GM19043 (cell line): Measurements from ENCODE around the gene SLIT3.

Source experiments
- ATAC-seq: cut with Tn5 transposase; IDR thresholded peaks from one replicate; pipeline ENCODE4 v1.9.1; 2021; ENCODE audit warnings: low read depth; ENCODE audit not compliant: unreplicated experiment

The SLIT3 gene

DNA sequence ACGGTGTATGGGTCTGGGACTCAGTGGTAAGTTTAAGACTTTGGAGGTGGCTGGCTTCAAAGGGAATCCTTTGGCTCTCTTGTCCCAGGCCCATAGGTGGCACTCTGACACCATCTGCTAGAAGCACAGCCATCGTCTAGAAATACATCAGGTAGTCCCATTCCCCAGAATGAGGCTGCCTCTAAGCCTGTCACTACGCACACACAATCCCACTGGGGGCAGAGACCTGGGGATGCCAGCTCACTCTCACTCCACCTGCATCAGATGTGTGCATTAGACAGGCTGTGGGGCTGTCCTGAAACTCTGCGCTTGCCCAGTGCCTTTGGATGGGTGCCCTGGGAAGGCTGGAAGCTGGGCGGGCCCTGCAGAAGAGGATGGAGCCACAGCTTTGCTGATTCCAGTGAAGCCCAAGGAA, 594.3 kb downstream of the SLIT3 start:
- ATAC-seq, result no peak

DNA sequence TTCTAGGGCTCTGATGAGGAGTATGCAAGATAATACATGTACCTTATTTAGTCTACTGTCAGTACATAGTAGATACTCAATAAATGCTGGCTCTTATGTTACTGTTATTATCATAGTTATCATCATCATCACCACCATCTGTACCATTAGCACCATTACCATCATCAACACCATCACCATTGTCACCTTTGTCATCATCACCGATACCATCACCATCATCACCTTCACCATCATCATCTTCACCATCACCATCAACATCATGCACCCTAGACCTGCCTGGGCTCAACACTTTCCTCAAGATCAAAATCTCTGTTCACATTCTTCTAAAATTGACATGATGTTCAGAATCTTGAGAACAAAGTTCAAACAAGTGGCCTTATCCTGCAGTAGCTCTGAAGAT, 595.6 kb downstream of the SLIT3 start:
- no peak for ATAC-seq

DNA sequence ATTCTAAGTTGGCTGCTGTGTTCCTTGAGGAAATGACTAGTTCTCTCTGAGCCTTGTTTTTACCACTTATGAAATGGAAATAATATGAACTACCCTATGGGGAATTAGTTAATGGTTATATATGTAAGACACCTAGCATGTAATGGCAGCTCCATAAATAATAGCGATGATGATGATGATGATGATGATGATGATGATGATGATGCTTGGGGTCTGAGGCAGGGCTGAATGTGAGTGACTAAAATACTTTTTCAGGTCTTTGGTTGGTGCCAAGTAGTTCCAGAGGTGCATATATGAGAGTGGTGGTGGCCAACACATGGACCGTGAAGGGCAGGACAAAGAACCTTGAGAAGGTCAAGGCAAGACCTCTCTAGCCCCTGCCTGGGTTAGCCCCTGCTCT, 598.4 kb downstream of the SLIT3 start:
- ATAC-seq, result no peak

DNA sequence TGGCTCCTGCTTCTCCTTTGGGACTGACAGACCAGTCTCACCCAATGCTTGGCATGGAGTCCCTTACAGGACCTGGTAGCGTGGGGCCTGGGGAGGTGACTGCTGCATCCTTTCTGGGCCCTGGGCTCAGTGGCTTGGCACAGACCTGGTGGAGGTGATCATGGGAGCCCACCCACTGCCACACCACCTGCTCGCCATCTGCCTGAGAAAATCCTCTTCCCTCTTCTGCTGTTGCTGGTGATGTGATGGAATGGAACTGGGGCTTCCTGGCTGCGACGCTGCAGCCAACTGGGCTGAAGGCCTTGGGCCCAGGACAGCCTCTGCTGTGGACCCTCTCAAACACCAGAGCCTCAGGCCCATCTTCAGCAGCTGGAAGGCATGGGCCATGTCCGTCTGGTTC, 599.3 kb downstream of the SLIT3 start:
- no peak for ATAC-seq

DNA sequence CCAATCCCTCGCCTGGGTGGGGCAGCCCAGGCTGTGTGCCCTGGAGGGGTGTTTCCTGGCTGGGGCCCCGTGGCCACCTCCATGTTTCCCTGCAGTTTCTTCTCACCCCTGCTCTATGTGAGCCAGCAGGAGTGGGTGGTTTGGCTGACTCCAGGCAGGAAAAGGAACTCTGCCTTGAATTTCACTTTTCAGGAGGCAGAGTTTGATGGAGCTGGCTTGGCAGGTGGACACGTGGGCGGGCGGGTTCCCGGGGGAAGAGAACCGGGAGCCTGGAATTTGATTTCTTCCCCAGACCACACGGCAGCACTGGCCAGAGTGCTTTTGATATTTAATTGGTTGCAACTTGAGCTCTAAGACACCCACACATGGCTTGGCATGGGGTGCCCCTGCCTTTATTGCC, 601.9 kb downstream of the SLIT3 start:
- no peak for ATAC-seq

DNA sequence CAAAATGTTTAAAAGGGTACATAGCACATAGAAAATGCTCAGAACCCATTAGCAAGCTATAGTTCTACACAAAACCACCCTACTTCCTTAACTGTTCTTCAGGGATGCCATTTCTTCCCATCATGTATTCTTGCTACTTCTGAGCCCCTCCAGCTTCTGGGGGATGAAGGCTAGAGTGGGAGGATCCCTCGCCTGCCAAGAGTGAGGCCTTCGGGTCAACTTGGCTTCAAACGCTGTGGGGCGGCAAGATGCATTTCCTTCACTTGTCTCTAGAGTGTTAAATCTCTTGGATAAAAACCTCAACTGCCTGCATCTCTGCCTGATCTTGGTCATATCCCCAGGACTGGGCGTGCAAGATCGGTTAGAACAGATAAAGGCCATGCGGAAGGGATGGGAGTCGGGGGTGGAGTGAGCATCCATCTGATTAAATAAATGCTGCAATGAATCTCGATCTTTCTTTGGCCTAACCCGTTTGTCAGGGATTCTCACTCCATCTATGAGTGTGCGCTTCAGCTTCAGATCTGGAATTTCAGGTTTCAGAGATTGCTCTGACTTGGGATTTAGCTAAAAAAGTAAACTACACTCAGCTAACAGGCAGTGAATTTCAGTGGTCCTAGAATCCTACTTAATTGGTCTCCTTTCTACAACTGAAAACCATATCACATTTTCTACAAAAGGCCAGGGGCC, 603.8 kb downstream of the SLIT3 start:
- no peak for ATAC-seq

DNA sequence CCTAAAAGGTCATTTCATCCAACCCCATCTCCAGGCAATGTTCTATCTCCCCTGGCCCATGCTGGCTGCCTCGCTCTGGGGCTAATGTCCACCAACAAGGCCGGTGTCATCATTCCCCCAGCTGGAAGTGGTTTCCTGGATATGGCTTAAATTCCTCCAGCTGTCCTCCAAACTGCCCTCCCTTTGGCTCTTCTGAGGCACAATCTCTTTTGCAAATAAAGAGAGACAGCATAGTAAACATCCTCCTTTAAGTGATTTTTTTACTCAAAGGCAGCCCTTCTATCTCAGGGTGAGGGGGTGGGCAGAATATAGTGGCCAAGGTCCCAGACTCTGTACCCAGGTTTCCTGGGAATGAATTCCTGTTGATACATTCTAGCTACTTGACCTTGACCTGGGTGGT, 604.3 kb downstream of the SLIT3 start:
- ATAC-seq, result no peak

DNA sequence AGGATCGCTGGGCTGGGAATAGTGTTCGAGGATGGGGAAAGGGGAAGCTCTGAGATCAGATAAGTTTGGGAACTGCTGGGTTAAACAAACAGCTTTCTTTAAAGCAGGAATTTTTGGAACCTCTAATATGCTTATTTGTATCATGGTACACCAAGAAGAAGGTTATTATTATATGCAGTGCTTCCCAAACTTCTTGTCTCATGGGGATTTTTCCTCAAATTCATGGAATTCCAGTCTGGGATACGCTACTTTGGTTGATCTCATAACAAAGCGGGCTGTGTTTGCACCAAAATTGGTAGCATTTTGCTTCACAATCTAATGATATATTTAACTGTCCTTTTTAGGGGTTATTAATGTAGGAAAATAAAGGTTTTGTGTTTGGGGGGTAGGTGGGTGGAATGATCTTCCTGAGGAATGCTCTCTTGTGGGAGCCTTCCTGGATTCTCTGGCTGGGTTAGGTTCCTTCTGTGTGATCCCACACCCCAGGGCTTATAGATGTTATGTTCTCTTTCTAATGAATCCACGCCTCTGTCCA, 605.6 kb downstream of the SLIT3 start:
- ATAC-seq, result no peak

DNA sequence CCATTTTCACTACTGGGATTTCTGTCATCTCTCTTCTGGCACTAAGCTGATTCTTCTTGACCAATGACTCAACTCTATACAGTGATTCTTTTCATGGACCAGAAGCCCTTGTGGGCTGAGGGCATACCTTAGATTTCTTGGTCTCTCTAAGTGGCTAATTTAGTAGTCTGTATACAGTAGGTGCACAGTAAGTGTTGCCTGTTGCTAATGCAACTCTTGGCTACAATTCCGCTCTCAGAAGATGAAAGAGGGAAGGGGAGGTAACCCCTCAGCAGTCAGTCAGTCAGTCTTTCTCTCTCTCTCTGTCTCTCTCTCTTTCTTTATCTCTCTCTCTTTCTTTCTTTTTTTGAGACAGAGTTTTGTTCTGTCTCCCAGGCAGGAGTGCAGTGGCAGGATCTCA, 606.6 kb downstream of the SLIT3 start:
- ATAC-seq, result no peak

DNA sequence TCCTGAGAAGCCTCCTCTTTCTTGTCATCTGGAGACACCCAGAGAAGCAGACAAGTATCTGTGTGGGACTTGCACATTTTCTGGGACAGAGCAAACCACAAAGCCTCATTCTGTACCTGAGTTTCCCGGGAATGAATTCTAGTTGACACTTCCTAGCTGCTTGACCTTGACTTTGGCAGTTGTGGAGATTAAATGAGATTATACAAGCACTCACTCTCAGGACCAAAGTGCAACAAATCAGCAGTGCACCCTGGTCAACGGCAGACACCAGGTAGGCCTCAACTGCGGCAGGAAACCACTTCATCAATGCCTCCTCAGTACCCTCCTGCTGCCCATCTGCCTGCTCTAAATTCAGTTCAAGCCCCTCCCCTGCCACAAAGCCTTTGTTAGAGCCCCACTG, 607.1 kb downstream of the SLIT3 start:
- ATAC-seq, result no peak

DNA sequence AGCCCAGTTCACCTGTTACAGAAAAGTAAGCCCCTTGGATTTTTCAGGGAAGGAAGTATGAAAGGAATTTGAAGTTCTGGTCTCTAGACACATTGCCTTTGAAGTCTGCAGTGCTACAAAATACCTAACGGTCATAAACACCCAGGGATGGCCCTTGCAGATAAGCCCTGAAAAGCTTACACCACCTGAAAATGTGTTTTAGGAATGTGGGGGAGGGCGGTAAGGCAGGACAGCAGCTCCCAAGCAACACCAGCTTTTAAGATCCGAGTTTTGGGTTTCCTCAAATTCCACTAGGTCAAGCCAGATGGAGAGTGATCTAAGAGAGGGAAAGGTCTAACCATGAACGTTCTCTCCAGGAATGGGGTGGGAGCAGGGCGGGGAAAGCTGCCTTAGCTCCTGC, 607.6 kb downstream of the SLIT3 start:
- no peak for ATAC-seq

DNA sequence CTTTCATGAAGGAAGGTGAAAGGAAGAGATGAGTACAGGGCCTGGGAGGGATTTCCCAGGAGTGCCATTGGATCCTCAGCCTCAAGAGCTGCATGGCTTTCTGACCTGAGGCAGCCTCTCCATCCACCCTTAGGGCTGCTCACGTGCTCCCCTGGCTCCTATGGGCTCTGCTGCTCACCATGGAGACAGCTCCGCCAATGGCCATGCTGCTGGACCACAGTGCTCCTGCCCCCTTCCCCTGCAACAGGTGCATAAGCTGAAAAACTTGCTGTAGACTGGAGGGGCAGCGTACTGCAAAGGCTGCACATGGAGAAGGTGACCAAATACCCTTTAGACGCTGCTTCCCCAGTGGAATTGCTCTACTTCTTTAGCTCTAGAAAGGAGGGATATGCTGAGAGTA, 609.0 kb downstream of the SLIT3 start:
- ATAC-seq, result no peak

DNA sequence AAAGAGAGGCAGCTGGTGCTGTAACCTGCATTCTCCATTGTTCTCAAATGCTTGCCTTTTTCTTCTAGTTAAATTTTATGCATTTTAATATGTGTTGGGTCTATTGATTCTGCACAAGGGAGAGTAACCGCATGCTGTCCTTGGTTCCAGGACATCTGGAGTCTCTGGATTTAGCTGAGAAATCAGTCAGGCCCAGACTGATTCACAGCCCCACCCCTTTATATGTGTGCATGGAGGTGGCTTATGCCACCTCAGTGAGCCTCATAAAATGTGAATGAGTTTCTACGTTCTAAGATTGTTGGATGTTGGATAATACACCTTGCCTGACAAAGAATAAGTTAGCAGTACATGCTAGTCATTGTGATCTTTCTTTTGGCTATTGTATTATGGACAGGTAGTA, 611.7 kb downstream of the SLIT3 start:
- ATAC-seq, result no peak

DNA sequence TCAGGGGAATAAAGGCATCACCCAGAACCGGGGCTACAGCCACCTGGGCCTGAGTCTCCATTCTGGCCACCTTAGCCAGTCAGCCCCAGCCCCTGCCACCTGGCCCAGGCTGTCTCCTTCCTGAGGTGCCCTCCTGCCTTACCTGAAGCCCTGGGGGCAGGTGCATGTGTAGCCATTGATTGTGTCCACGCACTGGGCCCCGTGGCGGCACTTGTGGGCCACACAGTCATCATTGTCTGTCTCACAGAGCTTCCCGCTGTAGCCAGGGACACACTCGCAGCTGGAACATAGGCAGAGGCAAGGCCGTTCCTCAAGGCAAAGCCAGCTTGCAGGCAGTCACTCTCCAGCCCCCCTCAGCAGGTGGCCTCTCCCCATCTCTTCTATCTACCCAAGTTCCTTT, 614.1 kb downstream of the SLIT3 start:
- ATAC-seq, result no peak

DNA sequence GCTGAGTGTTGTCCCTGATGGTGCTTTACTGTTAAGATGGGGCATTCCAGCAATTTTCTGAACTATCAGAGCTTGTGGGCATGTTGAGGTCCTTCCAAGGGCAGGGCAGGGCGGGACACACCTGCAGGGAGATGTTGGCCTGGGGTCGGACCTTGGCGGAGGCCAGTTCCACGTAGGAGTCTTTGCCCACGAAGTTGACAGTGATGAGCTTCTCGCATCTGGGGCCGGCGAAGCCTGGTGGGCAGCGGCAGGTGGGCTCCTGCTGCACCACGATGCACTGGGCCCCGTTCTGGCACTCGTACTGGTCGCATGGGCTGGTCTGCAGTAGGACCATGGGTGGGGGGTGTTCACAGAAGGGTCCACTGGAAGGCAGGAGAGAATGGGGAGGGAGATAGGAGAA, 615.4 kb downstream of the SLIT3 start:
- ATAC-seq, result no peak

DNA sequence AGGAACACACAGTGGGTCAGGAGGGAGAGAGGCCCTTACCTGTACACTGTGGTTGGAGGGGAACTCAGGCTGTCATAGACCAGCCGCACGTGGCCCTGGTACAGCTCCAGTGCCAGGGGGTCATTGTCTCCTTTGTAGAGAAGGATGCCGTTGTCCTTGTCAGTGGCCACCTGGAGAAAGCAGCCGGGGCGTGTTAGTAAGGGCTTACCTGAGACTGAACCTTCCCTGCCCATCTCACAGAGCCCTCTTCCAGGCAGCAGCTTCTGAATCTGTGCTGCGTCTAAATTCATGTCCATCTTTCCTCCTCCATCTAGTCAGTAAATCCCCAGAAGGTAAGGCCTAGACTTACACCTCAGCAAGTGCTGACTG, 617.0 kb downstream of the SLIT3 start:
- ATAC-seq, result no peak

DNA sequence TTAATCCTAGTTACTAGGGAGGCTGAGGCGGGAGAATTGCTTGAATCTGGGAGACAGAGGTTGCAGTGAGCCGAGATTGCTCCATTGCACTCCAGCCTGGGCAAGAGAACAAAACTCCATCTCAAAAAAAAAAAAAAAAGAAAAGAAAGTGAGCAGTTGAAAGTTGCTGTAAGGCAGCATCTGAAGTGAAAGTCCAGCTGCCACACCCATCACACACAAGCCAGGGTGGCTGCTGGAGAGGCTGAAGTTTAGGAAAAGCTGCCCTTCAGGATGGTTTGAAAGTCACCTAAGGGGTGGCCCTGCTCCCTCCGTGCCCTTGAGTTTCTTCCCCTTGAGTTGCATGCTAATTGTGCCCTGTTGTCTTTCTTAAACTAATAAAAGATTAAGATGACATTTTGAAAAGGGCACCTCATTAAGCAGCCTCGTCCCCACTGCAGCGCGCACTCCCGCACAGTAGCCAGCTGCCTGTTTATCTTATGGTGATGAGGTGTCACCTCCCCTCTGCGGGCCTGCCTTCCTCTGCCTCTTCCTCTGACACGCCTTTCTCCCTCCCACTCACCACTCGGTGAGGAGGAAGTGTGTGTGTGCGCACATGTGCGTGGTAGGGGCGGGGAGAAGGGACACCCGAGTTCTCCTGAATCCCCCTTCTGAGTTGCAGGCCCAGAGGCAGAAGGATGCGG, 617.6 kb downstream of the SLIT3 start:
- ATAC-seq, result no peak

DNA sequence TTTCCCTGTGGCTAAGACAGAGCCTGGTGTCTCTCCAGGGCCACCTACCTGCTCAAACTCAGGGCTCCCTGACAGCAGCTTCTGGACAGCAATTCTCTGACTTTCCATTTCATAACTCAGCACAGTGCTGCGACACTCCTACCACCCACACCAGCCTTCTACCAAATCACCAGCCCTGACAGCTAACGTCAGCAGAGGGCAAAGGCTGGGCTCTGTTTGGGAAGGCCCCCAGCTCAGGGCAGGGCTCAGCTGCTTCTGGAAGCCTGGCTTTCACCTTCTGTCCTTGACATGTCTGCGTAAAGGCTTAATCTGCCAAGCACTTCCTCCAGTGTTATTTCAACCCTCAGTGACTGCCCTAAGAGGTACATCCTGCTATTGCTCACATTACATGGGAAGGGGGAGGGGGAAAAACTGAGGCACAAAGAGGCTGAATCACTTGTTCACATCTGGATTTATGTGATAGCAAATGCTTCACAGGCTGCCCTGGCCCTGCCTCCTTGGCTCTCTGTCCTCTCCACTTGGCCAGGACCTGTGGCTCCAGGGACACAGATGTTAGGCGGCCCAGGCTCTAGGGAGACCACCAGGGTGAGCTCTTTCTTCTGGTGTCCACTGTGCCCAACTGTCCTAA, 619.3 kb downstream of the SLIT3 start:
- no peak for ATAC-seq

DNA sequence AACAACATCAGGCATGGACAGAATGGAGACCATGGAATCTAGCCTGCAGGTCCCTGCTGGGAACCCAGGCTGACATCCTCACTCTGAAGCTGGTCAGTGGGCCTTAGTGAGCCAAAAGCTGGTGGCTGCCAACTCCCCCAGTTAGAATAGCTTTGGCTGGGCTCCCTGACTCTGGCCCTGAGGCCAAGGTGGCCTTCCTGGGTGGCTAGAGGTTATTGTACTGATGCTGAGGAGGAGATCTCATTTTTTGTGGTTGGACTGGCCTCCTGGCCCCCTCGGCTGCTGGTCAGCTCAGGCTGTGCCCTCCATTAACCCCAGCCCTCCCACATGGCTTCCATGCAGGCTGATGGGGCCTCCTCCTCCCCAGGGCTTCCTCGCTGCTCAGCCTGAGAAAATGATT, 620.5 kb downstream of the SLIT3 start:
- ATAC-seq, result no peak

DNA sequence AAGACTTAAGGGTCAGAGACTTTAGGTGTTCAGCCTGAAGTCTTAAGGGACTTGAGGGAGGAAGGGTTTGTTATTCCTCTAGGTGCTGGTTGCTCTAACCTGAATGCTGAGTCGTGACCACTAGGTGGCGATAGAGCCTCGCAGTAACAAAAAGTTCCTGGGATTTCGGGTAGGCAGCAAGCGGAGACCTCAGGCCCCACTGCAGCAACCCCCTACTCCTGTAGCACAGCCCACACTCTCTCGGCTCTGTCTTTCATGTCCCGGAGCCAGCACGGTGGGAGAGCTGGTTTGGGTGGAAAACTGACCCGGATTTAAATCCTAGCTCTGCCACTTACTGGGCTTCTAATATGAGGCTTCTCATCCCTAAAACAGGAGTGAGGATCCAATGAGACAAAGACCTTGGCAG, 621.4 kb downstream of the SLIT3 start:
- peak; percentile 69 for ATAC-seq

DNA sequence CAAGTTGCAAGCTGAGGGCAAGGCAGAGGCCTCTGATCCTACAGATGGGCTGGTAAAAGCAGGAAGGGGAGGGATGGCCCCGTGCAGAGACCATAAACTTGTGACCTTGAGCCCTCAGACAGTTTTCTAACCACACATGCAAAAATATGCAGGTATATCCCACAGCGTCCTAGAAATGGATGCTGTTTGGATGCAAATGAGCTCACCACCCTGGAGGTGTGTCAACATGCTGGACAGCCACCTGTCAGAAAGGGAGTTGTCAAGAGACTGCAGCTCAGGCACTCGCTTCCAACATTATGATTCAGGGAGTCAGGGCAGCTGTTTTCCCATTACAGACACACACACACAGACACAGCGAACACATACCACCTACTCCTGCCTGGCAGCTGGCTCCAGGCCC, 624.4 kb downstream of the SLIT3 start:
- no peak for ATAC-seq

DNA sequence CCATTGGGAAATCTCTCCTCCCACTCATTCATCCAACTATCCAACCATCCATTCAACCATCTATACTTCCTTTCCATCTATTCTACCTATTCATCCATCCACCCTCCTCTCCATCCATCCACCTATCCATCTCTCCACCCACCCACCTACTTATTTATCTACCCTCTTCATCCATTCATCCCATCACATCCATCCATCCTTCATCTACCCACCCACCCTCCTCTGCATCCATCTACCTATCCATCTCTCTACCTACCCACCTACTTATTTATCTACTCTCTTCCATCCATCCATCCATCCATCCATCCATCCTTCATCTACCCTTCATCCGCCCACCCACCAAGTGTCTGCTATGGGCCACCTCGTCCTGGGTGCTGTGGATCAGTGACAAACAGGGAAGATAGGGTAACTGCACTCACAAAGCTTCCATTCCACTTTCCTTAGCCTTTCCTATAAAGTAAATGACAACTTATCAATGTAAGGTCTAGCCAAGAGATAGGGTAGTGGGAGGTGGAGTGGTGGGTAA, 625.0 kb downstream of the SLIT3 start:
- no peak for ATAC-seq
